Naive B cell (primary cell): ENCODE data around the gene ZNF248. TPM values are rescaled to one million over a fixed set of nuclear protein-coding genes. Genes with fewer than 3 reads are reported as not detected.
"Not testable (repeated sequence)": the region's sequence is repeated elsewhere in the genome, so short reads cannot be mapped to it uniquely, and the experiment has no call there.

Experiments
- ATAC-seq, 2 donors: fragments of 150-1000 bp; cut with Tn5 transposase; 2 replicates each; pipeline ENCODE4 v1.10.0; 2021; ENCODE audit warnings: low read depth in 2 of 2, mild to moderate bottlenecking in 2 of 2, moderate library complexity in 2 of 2
- DNase-seq: peaks from one replicate; pipeline ENCODE4 v3.0.0; 2022
- H3K27ac Mint-ChIP-seq, 6 donors: one replicate each; pipeline ENCODE4 v1.8.0; 2020 to 2022; ENCODE audit warnings: mild to moderate bottlenecking in 6 of 6, mixed read lengths in 6 of 6, moderate library complexity in 5 of 6, inconsistent platforms in 2 of 6
- H3K27me3 Mint-ChIP-seq, 3 donors: one replicate each; pipeline ENCODE4 v1.8.0; 2021 to 2022; ENCODE audit warnings: mixed read lengths in 3 of 3, mild to moderate bottlenecking in 1 of 3
- H3K36me3 Mint-ChIP-seq, 2 donors: one replicate each; pipeline ENCODE4 v1.8.0; 2020 to 2022; ENCODE audit warnings: mixed read lengths in 2 of 2, inconsistent platforms in 1 of 2, mild to moderate bottlenecking in 1 of 2
- H3K4me1 Mint-ChIP-seq, 3 donors: one replicate each; pipeline ENCODE4 v1.8.0; 2020 to 2022; ENCODE audit warnings: mixed read lengths in 3 of 3, inconsistent platforms in 1 of 3, mild to moderate bottlenecking in 1 of 3, moderate library complexity in 1 of 3
- H3K4me3 Mint-ChIP-seq, 8 donors: one replicate each; pipeline ENCODE4 v1.8.0; 2020 to 2022; ENCODE audit warnings: mild to moderate bottlenecking in 8 of 8, mixed read lengths in 8 of 8, moderate library complexity in 8 of 8, inconsistent platforms in 2 of 8
- H3K9me3 Mint-ChIP-seq, 7 donors: one replicate each; pipeline ENCODE4 v1.8.0; 2020 to 2022; ENCODE audit warnings: mixed read lengths in 7 of 7, mild to moderate bottlenecking in 5 of 7, inconsistent platforms in 2 of 7, moderate library complexity in 1 of 7
- polyA plus RNA-seq, 6 donors: library from polyadenylated mRNA; unstranded; fragments of 300-500 nt; fragmentation: Illumina TruSeq; gene quantifications; one replicate each; pipeline ENCODE4 v1.2.3, GENCODE V29; 2021; ENCODE audit warnings: low read depth in 6 of 6

ZNF248 gene
- polyA plus RNA-seq, 6 donors from 2014 or later = 3.5 to 16.0 (median 7.1) TPM

DNA sequence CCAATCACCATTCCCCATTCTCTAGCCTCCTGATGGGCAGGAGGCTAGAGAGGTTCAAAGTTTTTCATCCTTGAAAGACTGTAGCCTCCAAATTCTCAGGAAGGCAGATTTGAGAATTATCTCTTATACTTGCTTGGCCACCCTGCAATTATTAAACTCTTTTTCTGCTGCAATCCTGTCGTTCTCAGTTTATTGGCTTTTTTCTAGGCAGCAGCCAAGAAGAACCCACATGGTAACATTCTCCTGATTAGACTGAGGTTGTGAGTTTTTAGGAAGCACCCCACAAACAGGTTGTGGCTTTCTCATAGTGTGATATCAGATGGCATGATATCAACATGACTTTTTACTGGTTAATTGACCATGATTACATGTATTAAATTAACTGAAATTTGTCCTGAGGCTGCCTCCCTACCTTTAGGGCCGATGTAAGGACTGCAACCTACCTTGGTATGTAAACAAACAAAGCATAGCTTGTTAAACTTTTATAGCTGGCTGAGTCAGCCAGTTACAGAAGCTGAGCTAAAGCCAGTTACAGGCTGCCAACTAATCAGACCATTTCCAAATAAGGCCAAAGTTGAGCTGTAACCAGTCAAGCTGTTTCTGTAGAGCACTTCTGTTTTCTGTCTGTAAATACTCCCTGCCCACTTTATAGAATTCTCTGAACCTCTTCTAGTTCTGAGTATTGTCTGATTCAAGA is 3.2 kb upstream of the ZNF248 start:
- no peak for ATAC-seq
- no peak for DNase-seq

DNA sequence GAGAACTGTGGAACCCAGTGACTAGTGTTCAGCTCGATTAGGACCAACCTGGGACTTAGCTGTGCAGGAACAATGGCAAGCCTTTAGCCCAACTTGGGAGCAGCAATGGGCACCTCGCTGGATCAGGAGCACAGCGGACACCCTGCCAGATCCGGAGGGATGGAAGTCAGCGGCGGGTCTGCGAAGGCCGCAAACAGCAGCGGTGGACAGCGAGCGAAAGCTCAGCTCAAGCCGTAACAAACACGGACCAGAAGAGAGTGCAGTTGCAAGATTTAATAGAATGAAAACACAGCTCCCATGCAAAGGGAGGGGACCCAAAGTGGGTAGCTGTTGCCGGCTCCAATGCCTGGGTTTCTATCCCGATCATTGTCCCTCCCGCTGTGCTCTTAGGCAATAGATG is 1.9 kb upstream of the ZNF248 start:
- peaks cover 14 to 37% (median 24%) of the 10 kb centered on the region in 3 donors for H3K4me1 Mint-ChIP-seq
- peak overlapping the region in 2 of 6 donors; percentile 42 to 67 for H3K27ac Mint-ChIP-seq
- DNase-seq, H3K9me3 Mint-ChIP-seq, ATAC-seq, H3K36me3 Mint-ChIP-seq, H3K27me3 Mint-ChIP-seq: not testable (repeated sequence)
- peak overlapping the region in 2 of 8 donors; percentile 90 to 99 for H3K4me3 Mint-ChIP-seq

More for the DNA sequence above, 3.2 kb upstream of the ZNF248 start:
- Mint-ChIP-seq H3K36me3 (no peaks in the 10 kb centered on the region), H3K27ac (peak overlapping the region in 2 of 6 donors; percentile 38 to 53), H3K4me3 (peak overlapping the region in 1 of 8 donors; percentile 99), H3K9me3 (no peaks in the 10 kb centered on the region), H3K4me1 (peaks cover 14 to 28% (median 24%) of the 10 kb centered on the region in 3 donors), H3K27me3 (no peaks in the 10 kb centered on the region)

DNA sequence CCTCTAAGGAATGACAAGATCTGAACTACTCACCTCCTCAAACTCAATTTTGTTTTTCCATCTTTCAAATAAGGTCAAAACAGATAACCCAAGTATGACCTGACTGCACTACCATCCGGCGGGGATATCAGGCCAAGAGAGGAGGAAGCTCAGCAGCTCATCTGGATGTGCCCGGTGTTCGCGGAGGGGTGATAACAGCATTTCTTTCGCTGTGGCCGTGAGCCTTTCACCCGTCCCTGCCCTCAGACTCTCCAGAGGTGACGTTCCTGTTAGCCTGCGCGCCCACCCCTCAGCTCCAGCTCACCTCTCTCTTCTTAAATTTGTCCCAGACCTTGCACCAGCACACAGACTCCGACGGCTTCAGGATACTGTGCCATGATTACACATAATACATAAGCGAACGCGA is 526 bp downstream of the ZNF248 start:
- DNase-seq = peak; percentile 33
- H3K4me3 Mint-ChIP-seq = peak overlapping the region; percentile 88 to 100 (median 94)
- H3K27me3 Mint-ChIP-seq = no peaks in the 10 kb centered on the region

GRCh38 chr10:37855636-37856035 is 1.8 kb downstream of the ZNF248 start:
- H3K4me1 Mint-ChIP-seq = peaks cover 19 to 57% (median 27%) of the 10 kb centered on the region in 3 donors
- H3K27ac Mint-ChIP-seq = peak overlapping the region in 1 of 6 donors; percentile 34
- ATAC-seq (no peak), DNase-seq (no peak)
- peaks cover 0 to 8% of the 10 kb centered on the region in 2 donors for H3K36me3 Mint-ChIP-seq
- H3K27me3 Mint-ChIP-seq = no peaks in the 10 kb centered on the region
- no peaks in the 10 kb centered on the region for H3K9me3 Mint-ChIP-seq
- peak overlapping the region in 3 of 8 donors; percentile 16 to 78 (median 26) for H3K4me3 Mint-ChIP-seq

More for the DNA sequence above, 526 bp downstream of the ZNF248 start:
- ATAC-seq = peak; percentile 6 to 13
- peaks cover 0 to 8% of the 10 kb centered on the region in 2 donors for H3K36me3 Mint-ChIP-seq
- peaks cover 19 to 57% (median 27%) of the 10 kb centered on the region in 3 donors for H3K4me1 Mint-ChIP-seq
- peak overlapping the region; percentile 90 to 99 (median 98) for H3K27ac Mint-ChIP-seq
- no peaks in the 10 kb centered on the region for H3K9me3 Mint-ChIP-seq

- Mint-ChIP-seq H3K27me3 (no peaks in the 10 kb centered on the region), H3K27ac (peak overlapping the region in 2 of 6 donors; percentile 22 to 56), H3K9me3 (no peaks in the 10 kb centered on the region), H3K4me3 (peak overlapping the region in 1 of 8 donors; percentile 78), H3K36me3 (peaks cover 0 to 8% of the 10 kb centered on the region in 2 donors), H3K4me1 (peaks cover 19 to 57% (median 27%) of the 10 kb centered on the region in 3 donors)
- ATAC-seq = no peak
- DNase-seq = no peak
These were observed 2.8 kb downstream of the ZNF248 start for GRCh38 chr10:37854626-37855025.

- peak overlapping the region in 1 of 6 donors; percentile 8 for H3K27ac Mint-ChIP-seq
- ATAC-seq = no peak
- no peak for DNase-seq
- H3K27me3 Mint-ChIP-seq = no peaks in the 10 kb centered on the region
- no peak overlapping the region for H3K4me3 Mint-ChIP-seq
- peaks cover 0 to 5% (median 0%) of the 10 kb centered on the region in 3 donors for H3K4me1 Mint-ChIP-seq
- H3K36me3 Mint-ChIP-seq = peaks cover 33% of the 10 kb centered on the region in 2 donors
- H3K9me3 Mint-ChIP-seq = peaks cover 0 to 15% (median 6%) of the 10 kb centered on the region in 7 donors
These were observed 12.8 kb downstream of the ZNF248 start for GRCh38 chr10:37844644-37845043.

- ATAC-seq (no peak), DNase-seq (no peak)
- H3K4me1 Mint-ChIP-seq = peaks cover 0 to 6% (median 0%) of the 10 kb centered on the region in 3 donors
- no peak overlapping the region for H3K27ac Mint-ChIP-seq
- peaks cover 61 to 67% of the 10 kb centered on the region in 2 donors for H3K36me3 Mint-ChIP-seq
- H3K27me3 Mint-ChIP-seq = no peaks in the 10 kb centered on the region
- H3K4me3 Mint-ChIP-seq = no peak overlapping the region
- peaks cover 12 to 30% (median 22%) of the 10 kb centered on the region in 7 donors for H3K9me3 Mint-ChIP-seq
These were observed 18.2 kb downstream of the ZNF248 start for GRCh38 chr10:37839243-37839642.

- Mint-ChIP-seq H3K27me3 (no peaks in the 10 kb centered on the region), H3K4me1 (no peaks in the 10 kb centered on the region), H3K4me3 (no peak overlapping the region), H3K36me3 (peaks cover 96 to 100% of the 10 kb centered on the region in 2 donors), H3K9me3 (peaks cover 38 to 94% (median 79%) of the 10 kb centered on the region in 7 donors), H3K27ac (no peak overlapping the region)
- DNase-seq = no peak
- ATAC-seq = no peak
These were observed 25.7 kb downstream of the ZNF248 start for GRCh38 chr10:37831495-37832333.

GRCh38 chr10:37826806-37827205 is 30.6 kb downstream of the ZNF248 start:
- ATAC-seq = no peak
- no peak overlapping the region for H3K27ac Mint-ChIP-seq
- no peaks in the 10 kb centered on the region for H3K4me1 Mint-ChIP-seq
- H3K36me3 Mint-ChIP-seq = peaks cover 60 to 63% of the 10 kb centered on the region in 2 donors
- no peak overlapping the region for H3K4me3 Mint-ChIP-seq
- DNase-seq = no peak
- H3K9me3 Mint-ChIP-seq = peaks cover 19 to 84% (median 57%) of the 10 kb centered on the region in 7 donors
- no peaks in the 10 kb centered on the region for H3K27me3 Mint-ChIP-seq

DNA sequence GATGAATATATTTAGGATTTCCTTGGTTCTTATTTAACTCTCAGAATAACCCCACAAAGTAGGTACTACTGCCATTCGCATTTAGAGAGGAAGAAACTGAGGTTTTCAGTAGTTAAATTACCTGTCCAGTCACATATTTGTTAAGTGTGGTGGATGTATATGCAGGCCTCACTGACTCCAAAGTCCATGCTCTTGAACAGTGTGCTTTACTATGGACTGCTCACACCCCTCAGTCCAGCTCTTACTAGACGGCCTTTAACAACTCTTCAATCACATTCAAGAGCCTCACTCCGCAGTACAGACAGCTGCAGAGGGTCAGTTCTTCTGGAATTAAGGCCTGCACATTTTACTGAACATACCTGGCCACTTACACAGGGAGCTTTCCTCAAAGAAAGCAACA is 36.2 kb downstream of the ZNF248 start:
- ATAC-seq (no peak), DNase-seq (no peak)
- H3K9me3 Mint-ChIP-seq = peaks cover 17 to 83% (median 49%) of the 10 kb centered on the region in 7 donors
- H3K36me3 Mint-ChIP-seq = peaks cover 21 to 35% of the 10 kb centered on the region in 2 donors
- no peaks in the 10 kb centered on the region for H3K27me3 Mint-ChIP-seq
- no peak overlapping the region for H3K27ac Mint-ChIP-seq
- no peaks in the 10 kb centered on the region for H3K4me1 Mint-ChIP-seq
- no peak overlapping the region for H3K4me3 Mint-ChIP-seq

DNA sequence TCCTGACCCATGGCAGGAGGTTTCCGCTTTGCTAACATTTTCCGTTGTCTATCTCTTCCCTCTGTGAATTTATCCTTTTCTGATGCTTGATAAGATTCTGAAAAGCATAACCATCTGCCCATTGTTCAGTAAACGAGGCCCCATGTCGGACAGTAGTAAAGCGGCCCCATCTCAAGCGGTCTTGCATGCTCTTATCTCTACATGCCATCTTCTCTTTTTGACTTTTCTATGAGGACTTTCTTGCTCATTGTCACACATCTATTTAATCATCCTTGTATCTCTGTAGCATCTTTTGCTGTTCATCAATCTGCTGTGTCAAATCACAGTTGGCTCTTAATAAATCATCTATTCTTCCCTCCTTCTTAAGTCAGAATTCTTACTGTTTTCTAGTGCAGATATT is 37.6 kb downstream of the ZNF248 start:
- no peaks in the 10 kb centered on the region for H3K27me3 Mint-ChIP-seq
- no peak for ATAC-seq
- peaks cover 22 to 85% (median 61%) of the 10 kb centered on the region in 7 donors for H3K9me3 Mint-ChIP-seq
- H3K36me3 Mint-ChIP-seq = peaks cover 23 to 35% of the 10 kb centered on the region in 2 donors
- no peak for DNase-seq
- no peak overlapping the region for H3K27ac Mint-ChIP-seq
- peak overlapping the region in 1 of 8 donors; percentile 53 for H3K4me3 Mint-ChIP-seq
- no peaks in the 10 kb centered on the region for H3K4me1 Mint-ChIP-seq

GRCh38 chr10:37816290-37816689 is 41.1 kb downstream of the ZNF248 start:
- Mint-ChIP-seq H3K27ac (no peak overlapping the region), H3K4me1 (no peaks in the 10 kb centered on the region), H3K36me3 (peaks cover 34 to 57% of the 10 kb centered on the region in 2 donors), H3K9me3 (peaks cover 30 to 89% (median 71%) of the 10 kb centered on the region in 7 donors), H3K27me3 (no peaks in the 10 kb centered on the region), H3K4me3 (no peak overlapping the region)
- DNase-seq (no peak), ATAC-seq (no peak)

GRCh38 chr10:37813763-37814162 is 43.6 kb downstream of the ZNF248 start:
- no peak for ATAC-seq
- H3K4me3 Mint-ChIP-seq = no peak overlapping the region

More at GRCh38 chr10:37813763-37814162, 43.6 kb downstream of the ZNF248 start:
- H3K4me1 Mint-ChIP-seq = no peaks in the 10 kb centered on the region
- no peak overlapping the region for H3K27ac Mint-ChIP-seq
- DNase-seq = no peak
- H3K9me3 Mint-ChIP-seq = peaks cover 18 to 90% (median 60%) of the 10 kb centered on the region in 7 donors
- no peaks in the 10 kb centered on the region for H3K27me3 Mint-ChIP-seq
- peaks cover 28 to 54% of the 10 kb centered on the region in 2 donors for H3K36me3 Mint-ChIP-seq
